ENCODE results near the gene CCNL2. TPM values are rescaled to one million over a fixed set of nuclear protein-coding genes. Genes with fewer than 3 reads are reported as not detected.

CCNL2 gene
- total and polyA plus RNA-seq, 2 of the 13 experiments (the other 11 are each of a cell fraction or from before 2014, with no cell fraction given) = 105 to 340 TPM

DNA sequence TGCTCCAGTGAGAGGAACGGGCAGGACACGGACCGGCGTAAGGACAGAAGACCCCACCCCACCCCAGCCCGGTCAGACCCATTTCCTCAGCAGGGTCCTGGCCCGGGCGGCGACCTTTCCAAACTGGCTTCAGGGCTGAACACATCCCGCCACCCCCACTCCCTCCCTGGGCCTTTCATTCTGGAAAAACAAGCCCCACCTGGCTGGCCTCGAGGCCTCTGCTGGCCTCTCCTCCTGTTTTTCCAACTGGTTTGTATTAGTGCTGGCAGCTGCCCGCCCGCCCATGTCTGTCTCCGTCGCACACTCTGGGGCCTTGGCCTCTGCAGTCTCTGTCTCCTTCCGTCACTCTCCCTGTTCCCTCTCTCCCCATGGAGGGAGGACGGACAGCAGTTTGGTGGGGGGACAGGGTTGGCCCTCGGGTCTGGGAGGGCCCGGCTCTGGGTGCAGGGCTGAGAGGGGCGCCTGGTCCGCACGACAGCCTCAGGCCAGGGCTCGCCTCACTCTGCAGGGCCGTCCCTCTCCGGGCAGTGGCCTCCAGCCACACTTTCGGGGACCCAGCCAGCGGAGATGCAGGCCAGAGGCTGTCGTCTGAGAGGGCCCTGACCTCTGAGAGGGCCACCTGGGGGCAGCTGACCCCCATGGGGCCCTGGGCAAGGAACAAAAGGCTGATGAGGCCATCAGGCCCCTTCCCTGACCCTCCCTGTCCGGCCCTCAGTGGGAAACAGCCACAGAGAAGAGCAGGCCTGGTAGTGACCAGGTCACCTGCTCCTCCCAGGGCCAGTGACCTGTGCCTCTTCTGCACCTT, 39.3 kb downstream of the CCNL2 start (continued):
- no peak for TF ChIP-seq AFF4 (CRISPR knock-in tag; IDR thresholded peaks at IDR 0.05)
- TF ChIP-seq, protein P1, sequence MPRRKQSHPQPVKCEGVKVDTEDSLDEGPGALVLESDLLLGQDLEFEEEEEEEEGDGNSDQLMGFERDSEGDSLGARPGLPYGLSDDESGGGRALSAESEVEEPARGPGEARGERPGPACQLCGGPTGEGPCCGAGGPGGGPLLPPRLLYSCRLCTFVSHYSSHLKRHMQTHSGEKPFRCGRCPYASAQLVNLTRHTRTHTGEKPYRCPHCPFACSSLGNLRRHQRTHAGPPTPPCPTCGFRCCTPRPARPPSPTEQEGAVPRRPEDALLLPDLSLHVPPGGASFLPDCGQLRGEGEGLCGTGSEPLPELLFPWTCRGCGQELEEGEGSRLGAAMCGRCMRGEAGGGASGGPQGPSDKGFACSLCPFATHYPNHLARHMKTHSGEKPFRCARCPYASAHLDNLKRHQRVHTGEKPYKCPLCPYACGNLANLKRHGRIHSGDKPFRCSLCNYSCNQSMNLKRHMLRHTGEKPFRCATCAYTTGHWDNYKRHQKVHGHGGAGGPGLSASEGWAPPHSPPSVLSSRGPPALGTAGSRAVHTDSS (CRISPR knock-in tag; conservative IDR thresholded peaks at IDR 0.05) = no peak
- TF ChIP-seq TAF1 (CRISPR knock-in tag; IDR thresholded peaks at IDR 0.05) = no peak; the same call in 1 of the 2 replicates
- no peak for TF ChIP-seq ZNF784 (CRISPR knock-in tag; IDR thresholded peaks at IDR 0.05; ENCODE audit: borderline replicate concordance)
- TF ChIP-seq ARNT2 (CRISPR knock-in tag; IDR thresholded peaks at IDR 0.05; ENCODE audit: low read depth) = no peak
- no peak for TF ChIP-seq ZBTB21 (CRISPR knock-in tag; IDR thresholded peaks at IDR 0.05)
- peak; percentile 19; the same call in 1 of the 2 replicates for TF ChIP-seq ZSCAN21 (CRISPR knock-in tag; IDR thresholded peaks at IDR 0.05; ENCODE audit: borderline replicate concordance)
- TF ChIP-seq EED (CRISPR knock-in tag; IDR thresholded peaks at IDR 0.05) = no peak
- TF ChIP-seq POLR2A (IDR thresholded peaks at IDR 0.05; ENCODE audit: insufficient read depth in 1 of 2, low read depth in 2 of 2, low read length in 2 of 2) = no peak; a peak in 1 of 4 replicates
- TF ChIP-seq TSC22D2 (CRISPR knock-in tag; IDR thresholded peaks at IDR 0.05; ENCODE audit: borderline replicate concordance) = no peak; the same call in 1 of the 2 replicates
- no peak for TF ChIP-seq ZFYVE20 (CRISPR knock-in tag; IDR thresholded peaks at IDR 0.05; ENCODE audit: borderline replicate concordance, low read depth)
- TF ChIP-seq RFXANK (CRISPR knock-in tag; IDR thresholded peaks at IDR 0.05) = no peak
- peak; percentile 68; the same call in 1 of the 2 replicates for TF ChIP-seq REPIN1 (CRISPR knock-in tag; IDR thresholded peaks at IDR 0.05; ENCODE audit: borderline replicate concordance, low read depth)
- no peak for TF ChIP-seq NFAT5 (CRISPR knock-in tag; IDR thresholded peaks at IDR 0.05)
- TF ChIP-seq RFXAP (CRISPR knock-in tag; IDR thresholded peaks at IDR 0.05; ENCODE audit: borderline replicate concordance) = 0 out of 2 replicates have a peak, but pooled peaks have one; percentile 45
